ENCODE results near the gene EPHA4.

Gene EPHA4

GRCh38 chr2:221442128-221442527, 130.0 kb downstream of the EPHA4 start:
- no peak for DNase-seq (ENCODE audit: low read depth in 2 of 2)

DNA sequence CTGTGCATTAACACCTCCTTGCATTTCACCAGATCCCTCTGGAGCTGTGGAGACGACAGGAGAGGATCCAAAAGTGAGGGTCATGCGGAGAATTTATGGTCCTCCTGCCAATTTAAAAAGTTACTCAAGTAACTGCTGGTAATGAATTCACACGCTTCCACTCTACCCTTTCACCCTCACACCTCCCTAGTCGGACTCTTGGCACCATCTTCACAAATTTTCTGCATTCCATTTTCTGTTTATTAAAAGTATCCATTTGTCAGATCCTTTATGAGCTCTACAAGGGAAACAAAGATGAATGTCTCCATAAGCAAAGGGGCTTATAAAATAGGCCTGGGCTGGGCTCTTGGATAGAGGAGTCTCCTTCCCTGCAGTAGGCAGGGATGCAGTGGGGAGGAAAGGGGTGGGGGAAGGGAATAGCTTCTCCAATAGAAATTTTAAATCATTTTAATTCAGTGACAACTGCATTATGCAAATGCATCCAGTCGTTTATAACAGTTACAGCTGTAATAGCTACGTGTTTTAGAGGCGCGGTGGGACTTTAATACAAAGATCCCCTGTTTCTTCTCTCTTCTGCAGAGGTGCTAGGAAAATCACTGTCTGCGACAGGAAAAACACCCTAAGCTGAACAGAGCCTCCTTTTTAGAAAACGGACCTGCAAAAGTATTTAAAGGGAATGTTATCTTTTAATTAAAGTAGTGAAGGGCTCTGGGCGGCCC, 132.2 kb downstream of the EPHA4 start:
- no peak for DNase-seq (ENCODE audit: low read depth in 2 of 2)

DNA sequence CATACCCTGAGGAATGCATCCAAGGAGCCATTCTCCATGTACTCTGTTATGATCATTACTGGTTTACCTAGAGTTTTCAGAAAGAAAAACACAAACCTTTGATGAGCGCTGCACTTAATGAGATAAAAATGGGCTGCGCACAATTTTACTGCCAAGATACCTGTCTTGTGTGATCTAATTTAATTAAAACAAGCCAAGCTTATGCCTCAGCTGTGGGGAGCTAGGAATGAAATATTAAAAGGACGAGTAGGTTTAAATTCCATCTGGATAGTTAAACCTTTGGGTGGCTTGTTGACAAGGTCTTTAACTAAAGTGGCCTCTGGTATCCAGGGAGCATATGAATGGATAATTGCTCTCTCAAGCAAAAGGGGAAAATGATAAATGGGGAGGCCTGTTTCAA, 135.0 kb downstream of the EPHA4 start:
- no peak for DNase-seq (ENCODE audit: low read depth in 2 of 2)

- DNase-seq (ENCODE audit: low read depth in 2 of 2), result no peak
Measured at GRCh38 chr2:221435171-221435570, 136.9 kb downstream of the EPHA4 start.

- no peak for DNase-seq (ENCODE audit: low read depth in 2 of 2)
Measured at GRCh38 chr2:221434142-221434541, 138.0 kb downstream of the EPHA4 start.

- no peak for DNase-seq (ENCODE audit: low read depth in 2 of 2)
Measured at GRCh38 chr2:221431477-221431876, 140.6 kb downstream of the EPHA4 start.

- DNase-seq (ENCODE audit: low read depth in 2 of 2), result no peak
Measured at GRCh38 chr2:221429741-221430491, 142.2 kb downstream of the EPHA4 start.

- no peak for DNase-seq (ENCODE audit: low read depth in 2 of 2)
Measured at GRCh38 chr2:221428896-221429295, 143.2 kb downstream of the EPHA4 start.

- no peak for DNase-seq (ENCODE audit: low read depth in 2 of 2)
Measured at GRCh38 chr2:221426929-221427328, 145.2 kb downstream of the EPHA4 start.

DNA sequence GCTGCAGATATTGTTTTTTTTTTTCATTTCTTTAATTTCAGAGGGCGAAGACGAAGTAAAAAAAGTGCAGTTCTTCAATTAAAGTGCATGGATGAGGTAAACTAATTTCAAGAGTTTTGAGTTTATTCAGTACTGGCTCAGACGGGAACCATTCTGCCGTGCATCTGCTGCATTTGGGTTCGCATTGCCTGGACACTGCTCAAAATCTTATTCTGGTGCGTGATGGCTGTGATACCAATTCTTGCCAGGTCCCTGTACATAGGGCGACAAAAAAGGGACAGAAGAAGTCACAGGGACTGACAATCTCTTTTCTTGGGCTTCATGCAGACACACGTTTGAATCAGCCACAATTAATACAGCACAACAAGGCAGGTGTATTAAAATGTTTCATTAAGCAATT, 146.2 kb downstream of the EPHA4 start:
- no peak for DNase-seq (ENCODE audit: low read depth in 2 of 2)

DNA sequence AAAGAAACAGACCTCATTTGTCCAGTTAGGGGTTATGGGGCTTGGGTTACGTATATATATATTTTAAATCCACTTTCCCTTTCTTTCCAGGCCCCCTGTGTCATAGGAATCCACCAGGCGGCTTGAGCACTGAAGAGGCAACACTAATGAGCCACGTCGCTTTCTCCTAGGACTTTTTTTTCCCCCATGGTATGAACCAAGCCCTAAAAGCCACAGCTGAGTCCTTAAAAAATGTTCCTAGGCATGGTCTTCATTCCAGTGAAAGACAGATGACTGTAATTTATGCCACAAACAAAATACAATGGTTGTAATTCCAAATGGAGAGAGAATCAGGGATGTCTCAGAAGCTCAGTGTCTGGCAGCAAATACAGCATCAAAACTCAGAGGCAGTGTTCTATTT, 146.8 kb downstream of the EPHA4 start:
- DNase-seq (ENCODE audit: low read depth in 2 of 2), result no peak

DNA sequence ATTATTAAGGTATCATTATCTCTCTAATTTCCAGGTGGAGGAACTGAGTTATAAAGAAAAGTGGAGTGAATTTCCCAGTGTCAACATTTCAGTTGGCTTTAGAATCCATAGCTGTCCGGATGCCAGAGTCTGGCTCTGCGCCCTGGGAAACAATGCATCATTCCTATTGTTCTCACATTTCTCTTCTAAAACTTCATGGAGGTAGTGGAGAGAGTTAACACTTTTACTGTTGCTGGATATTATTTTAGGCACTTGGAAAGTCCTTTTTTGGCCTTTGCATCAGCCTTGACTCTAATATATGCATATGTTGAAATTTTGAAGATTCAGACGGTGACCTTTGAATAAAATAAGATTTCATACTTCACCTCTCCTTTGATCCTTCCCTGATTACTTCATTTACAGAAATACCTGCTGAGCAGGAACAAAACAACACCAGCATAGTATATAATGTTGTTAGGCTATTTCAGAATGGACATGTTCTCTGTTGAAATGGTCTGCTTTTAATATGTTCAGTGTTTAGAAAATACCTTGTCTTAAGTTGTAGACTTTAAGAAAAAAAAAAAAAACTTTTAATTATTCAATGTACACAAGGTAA, 148.8 kb downstream of the EPHA4 start:
- DNase-seq (ENCODE audit: low read depth in 2 of 2), result no peak

GRCh38 chr2:221422516-221423209, 149.4 kb downstream of the EPHA4 start:
- no peak for DNase-seq (ENCODE audit: low read depth in 2 of 2)

GRCh38 chr2:221420245-221420644, 151.9 kb downstream of the EPHA4 start:
- DNase-seq (ENCODE audit: low read depth in 2 of 2), result no peak

GRCh38 chr2:221415789-221416188, 156.3 kb downstream of the EPHA4 start:
- DNase-seq (ENCODE audit: low read depth in 2 of 2), result no peak

GRCh38 chr2:221412978-221413377, 159.1 kb downstream of the EPHA4 start:
- DNase-seq (ENCODE audit: low read depth in 2 of 2), result no peak

- no peak for DNase-seq (ENCODE audit: low read depth in 2 of 2)
Measured at GRCh38 chr2:221410487-221410886, 161.6 kb downstream of the EPHA4 start.

GRCh38 chr2:221407765-221408164, 164.3 kb downstream of the EPHA4 start:
- DNase-seq (ENCODE audit: low read depth in 2 of 2), result no peak

DNA sequence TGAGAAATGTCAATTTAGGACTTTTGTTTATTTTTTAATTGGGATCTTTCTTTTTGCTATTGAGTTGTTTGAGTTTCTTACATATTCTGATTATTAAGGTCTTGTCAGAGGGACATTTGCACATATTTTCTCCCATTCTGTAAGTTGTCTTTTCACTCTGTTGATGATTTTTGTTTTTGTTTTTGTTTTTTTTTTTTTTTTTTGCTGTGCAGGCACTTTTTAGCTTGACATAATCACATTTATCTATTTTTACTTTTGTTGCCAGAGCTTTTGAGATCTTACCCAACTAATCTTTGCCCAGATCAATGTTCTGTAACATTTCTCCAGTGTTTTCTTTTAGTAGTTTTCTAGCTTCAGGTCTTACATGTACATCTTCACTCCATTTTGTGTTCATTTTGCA, 166.6 kb downstream of the EPHA4 start:
- no peak for DNase-seq (ENCODE audit: low read depth in 2 of 2)

GRCh38 chr2:221402072-221402471, 170.0 kb downstream of the EPHA4 start:
- DNase-seq (ENCODE audit: low read depth in 2 of 2), result no peak

DNA sequence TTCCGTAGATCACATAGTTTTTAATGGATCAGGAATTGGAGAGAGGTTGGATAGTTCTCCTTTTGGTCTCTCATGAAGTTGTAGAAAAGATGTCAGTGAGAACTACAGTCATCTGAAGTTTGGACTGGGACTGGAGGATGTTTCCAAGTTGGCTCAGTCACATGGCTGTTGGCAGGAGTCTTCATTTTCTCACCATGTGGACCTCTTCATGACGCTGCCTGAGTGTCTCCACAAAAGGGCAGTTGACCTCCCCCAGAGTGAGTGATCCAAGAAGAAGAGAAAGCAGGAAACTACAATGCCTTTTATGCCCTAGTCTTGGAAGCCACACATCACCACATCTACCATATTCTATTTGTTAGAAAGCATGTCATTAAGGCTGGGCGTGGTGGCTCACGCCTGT, 171.7 kb downstream of the EPHA4 start:
- no peak for DNase-seq (ENCODE audit: low read depth in 2 of 2)

DNA sequence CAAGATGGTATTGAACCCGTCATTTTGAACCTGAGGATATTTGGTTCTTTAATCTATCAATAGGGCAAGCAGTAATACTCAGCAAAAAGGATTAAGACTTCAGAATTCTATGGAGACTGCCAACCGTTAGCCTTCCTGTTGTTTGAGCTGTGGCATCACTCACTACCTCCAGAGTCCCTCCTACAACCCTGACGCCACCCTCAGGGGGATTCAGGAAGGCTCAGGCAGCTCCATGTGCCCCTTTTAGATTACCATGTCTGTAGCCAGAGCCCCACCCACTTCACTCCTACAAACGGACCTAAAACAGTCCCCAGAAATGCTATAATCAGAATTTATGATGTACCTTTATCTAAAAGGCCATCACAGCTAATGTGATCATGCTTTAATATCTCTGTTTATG, 172.9 kb downstream of the EPHA4 start:
- DNase-seq (ENCODE audit: low read depth in 2 of 2), result no peak
